Right renal cortex interstitium (tissue), 3 donors: Measurements from ENCODE around the gene DNM2. TPM values are rescaled to one million over a fixed set of nuclear protein-coding genes. Genes with fewer than 3 reads are reported as not detected.
A peak's percentile ranks its signal among the peaks of the same experiment; 100 is the strongest.
"Not testable (repeated sequence)": the region's sequence is repeated elsewhere in the genome, so short reads cannot be mapped to it uniquely, and the experiment has no call there.

Experiments
- DNase-seq, 3 donors: peaks; one replicate each; pipeline ENCODE4 v3.0.0-alpha.2; 2013; ENCODE audit warnings: low read depth in 3 of 3, low spot score in 2 of 3
- polyA plus RNA-seq, 3 donors: library from polyadenylated mRNA; unstranded; fragments of 120-200 nt; gene quantifications; one replicate each; pipeline ENCODE4 v1.2.1, GENCODE V29; 2013; ENCODE audit not compliant: insufficient read length in 3 of 3

Gene DNM2
- polyA plus RNA-seq, 3 donors = 119 to 129 (median 126) TPM

DNA sequence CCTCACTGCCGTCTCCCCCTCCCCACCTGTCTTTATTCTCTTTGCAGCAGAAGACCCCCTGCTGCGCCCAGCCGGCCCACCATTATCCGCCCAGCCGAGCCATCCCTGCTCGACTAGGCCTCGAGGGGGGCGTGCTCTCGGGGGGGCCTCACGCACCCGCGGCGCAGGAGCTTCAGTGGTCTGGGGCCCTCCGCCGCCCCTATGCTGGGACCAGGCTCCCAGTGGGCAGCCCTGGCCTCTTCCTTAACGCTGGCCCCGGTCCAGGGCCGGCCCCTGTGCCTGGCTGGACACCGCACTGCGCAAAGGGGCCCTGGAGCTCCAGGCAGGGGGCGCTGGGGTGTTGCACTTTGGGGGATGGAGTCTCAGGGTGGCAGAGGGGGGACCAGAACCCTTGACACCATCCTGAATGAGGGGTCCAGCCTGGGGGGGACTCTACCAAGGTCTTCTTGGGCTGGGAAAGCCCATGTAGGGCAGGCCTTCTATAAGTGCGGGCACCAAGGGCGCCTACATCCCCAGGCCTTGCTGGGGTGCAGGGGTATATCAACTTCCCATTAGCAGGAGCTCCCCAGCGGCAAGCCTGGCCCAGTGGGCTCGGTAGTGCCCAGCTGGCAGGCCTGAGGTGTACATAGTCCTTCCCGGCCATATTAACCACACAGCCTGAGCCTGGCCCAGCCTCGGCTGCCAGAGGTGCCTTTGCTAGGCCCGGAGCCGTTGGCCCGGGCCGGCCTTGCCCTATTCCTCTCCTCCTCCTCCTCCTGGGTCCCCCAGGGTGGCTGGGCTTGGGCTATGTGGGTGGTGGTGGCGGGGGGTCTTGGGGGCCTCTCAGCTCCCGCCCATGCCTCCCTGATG, 113.3 kb downstream of the DNM2 start:
- DNase-seq = no peak

GRCh38 chr19:10831987-10832938, 114.4 kb downstream of the DNM2 start:
- no peak for DNase-seq

GRCh38 chr19:10832939-10833296, 115.0 kb downstream of the DNM2 start:
- no peak for DNase-seq

DNA sequence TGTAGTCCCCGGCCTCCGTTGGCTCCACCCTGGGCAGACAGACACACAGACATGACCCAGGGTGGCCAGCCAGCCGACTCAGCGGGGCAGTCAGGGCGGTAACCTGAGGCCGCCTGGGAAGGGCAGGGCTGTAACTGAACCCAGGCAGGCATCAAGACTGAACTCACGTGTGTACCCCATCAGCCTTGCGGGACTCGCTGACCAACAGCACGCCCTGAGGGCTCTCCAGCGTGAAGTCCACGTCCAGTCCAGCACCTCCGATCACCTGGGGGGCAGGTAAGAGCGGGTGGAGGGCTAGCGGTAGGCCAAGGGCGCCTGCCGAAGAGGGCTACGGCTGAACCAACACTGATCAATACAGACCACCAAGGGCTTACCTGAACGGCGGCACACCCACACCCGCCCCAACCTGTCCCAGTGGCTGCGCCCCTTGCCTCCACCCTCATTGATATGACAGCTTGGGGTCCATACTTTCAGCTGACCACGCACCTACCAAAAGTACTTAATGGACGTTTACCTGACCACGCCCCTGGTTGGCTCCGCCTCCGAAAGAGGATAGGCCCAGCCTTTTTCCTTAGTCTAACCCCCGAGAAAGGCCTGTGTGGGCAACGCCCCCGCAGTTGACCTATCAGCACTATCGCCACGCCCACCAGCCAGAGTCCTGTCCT, 117.3 kb downstream of the DNM2 start:
- DNase-seq = no peak

- peak; percentile 93 to 98 (median 98) for DNase-seq
Measured at GRCh38 chr19:10835754-10836478, 118.0 kb downstream of the DNM2 start, which contains the start of gene TMED1. TMED1 (minus strand) TSS chr19:10836212; CDS start chr19:10836191, 21 bp downstream.

DNA sequence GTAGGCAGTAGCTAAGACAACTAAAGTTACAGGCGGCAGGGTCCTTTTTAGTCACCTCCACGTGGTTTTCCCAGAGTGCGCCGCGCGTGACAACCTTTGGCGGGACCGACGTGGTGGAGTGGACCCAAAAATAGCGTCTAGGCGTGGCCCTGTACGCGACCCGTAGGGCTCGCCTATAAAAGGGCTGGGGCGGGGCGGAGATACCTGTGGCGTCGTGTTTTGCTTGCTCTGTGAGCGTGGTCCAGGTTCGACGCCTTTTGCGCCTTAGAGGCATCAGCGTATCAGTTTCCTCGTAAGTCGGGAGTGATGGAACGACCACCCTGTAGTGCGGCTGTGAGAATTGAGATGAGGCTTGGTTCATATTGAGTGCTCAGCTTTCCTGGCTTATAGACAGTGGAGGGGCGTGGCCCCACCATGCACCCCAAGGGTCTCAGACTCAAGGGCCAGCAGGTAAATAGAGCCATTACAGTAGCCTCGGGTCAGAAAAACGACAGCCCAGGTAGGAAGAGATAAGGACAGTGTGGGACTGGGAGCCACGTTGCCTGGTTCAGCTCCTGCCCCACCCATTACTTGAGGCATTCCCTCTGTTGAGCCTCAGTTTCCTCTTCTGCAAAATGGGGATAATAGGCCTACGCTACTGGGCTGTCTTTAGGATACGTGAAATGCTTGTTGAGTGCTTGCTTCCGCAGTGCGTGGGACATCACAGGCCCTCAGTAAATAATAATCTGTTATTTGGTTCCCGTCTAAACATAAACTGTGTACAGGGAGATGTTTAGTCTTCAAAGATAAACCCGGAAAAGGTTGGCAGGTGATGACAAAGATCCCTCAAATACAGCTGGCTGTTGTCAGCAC, 118.8 kb downstream of the DNM2 start:
- DNase-seq = no peak

DNA sequence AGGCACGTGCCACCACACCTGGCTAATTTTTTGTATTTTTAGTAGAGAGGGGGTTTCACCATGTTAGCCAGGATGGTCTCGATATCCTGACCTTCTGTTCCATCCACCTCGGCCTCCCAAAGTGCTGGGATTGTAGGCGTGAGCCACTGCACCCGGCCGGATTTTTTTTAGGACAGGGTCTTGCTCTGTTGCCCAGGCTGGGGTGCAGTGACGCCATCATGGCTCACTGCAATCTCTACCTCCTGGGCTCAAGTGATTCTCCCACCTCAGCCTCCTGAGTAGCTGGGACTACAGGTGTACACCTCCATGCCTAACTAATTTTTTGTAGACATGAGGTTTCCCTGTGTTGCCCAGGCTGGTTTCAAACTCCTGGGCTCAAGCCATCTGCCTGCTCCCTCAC, 119.8 kb downstream of the DNM2 start:
- not testable (repeated sequence) for DNase-seq

DNA sequence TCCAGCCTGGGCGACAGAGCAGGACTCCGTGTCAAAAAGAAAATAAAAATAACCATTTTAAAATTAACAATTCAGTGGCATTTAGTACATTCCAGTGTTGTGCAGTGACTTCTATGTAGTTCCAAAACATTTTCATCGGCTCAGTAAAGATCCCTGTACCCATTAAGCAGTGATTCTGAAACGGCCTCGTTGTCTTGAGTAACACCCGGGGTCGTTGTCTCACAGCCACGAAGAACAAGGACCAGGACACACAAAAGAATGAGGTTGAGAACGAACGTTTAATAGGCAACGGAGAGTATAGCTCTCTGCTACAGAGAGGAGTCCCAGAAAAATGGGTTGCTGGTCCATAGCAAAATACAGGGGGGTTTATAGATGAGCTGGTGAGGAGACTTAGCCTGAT, 120.5 kb downstream of the DNM2 start:
- no peak for DNase-seq

- no peak for DNase-seq
Measured at GRCh38 chr19:10839114-10840050, 121.5 kb downstream of the DNM2 start.

DNA sequence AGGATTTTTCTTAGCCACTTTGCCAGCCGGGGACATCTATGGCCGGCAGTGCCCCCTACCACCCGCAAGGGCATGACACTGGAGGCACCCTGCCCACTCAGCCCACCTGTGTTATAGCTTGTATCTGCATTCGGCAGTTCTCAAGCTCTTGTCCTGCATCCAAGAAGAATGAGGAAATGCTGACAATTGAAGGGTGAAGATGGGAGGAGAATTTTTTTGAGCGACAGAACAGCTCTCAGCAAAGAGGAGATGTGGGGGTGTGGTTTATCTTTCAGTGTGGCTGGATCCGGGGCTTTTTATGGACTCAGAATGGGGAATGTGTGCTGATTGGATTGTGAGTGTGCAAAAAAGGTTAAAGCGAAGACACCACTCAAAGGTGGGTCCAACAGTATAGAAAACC, 124.9 kb downstream of the DNM2 start:
- no peak for DNase-seq

GRCh38 chr19:10846500-10847202, 128.8 kb downstream of the DNM2 start:
- no peak for DNase-seq

DNA sequence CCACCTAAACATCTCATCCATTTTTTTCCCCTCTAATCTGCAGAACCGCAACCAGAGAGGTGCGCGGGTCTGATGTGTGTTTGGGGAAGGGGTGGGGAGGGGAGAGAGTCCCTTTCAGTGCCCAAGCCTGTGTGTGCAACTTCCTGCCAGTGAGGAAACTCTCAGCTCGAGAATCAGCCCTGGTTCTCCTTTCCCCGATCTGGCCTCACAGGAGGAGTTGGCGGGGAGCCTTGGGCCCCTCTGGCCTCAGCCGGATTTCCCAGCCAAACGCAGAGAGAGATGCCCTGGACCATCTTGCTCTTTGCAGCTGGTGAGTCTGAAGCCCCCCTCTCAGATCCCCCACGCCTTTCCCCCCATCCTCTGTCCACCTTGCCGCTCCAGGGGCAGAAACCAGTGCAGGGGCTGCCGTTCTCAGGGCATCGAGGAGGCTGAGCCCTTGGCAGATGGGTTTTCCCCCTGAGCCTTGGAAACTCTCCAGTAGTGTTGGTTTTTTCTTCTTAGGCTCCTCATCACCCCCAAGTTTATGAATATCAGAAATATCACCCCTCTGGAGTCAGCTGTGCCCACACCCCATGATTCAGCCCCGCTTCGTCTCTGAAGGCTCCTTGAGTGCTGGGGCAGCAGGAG, 130.5 kb downstream of the DNM2 start, which contains the start of gene C19orf38:
Gene C19orf38, plus strand, starts transcription at position 186 of the 627 bp plus-strand sequence. Its CDS starts 94 bp downstream, at position 280.
- no peak for DNase-seq

- DNase-seq = no peak
Measured at GRCh38 chr19:10850631-10851030, 132.8 kb downstream of the DNM2 start.

DNA sequence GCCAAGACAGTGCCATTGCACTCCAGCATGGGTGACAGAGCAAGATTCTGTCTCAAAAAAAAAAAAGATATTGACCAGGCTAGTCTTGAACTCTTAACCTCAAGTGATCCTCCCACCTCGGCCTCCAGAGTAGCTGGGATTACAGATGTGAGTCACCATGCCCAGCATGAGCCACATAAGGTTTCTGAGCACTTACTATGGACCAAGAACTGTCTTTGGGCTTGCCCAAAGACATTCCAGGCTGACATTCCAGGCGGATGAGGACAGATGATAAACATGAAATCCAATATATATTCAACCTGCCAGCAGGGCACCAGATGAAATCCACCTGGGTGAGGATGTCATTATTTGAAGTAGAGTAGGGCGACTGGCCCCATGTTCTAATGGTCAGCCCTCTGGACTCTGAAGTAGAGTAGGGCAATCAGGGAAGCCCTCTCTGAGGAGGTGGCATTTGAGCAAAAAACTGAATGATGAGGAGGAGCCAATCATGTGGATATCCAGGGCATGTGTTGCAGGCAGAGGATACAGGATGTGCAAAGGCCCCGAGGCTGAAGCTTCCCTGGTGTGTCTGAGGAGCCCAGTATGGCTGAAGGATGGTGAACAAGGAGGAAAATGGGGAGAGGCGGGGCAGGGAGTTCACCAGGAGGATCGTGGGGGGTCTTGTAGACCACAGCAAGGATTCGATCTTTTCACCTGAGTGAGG, 134.4 kb downstream of the DNM2 start:
- DNase-seq = no peak

DNA sequence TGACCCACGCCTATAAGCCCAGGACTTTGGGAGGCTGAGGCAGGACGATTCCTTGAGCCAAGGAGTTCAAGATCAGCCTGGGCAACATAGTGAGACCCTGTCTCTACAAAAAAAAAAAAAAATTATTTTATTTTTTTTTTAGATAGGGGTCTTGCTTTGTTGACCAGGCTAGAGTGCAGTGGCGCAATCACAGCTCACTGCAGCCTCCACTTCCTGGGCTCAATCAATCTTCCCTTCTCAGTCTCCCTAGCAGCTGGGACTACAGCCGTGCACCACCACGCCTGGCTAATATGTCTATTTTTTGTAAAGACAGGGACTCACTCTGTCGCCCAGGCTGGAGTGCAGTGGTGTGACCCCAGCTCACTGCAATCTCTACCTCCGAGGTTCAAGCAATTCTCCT, 135.1 kb downstream of the DNM2 start:
- DNase-seq = no peak

DNA sequence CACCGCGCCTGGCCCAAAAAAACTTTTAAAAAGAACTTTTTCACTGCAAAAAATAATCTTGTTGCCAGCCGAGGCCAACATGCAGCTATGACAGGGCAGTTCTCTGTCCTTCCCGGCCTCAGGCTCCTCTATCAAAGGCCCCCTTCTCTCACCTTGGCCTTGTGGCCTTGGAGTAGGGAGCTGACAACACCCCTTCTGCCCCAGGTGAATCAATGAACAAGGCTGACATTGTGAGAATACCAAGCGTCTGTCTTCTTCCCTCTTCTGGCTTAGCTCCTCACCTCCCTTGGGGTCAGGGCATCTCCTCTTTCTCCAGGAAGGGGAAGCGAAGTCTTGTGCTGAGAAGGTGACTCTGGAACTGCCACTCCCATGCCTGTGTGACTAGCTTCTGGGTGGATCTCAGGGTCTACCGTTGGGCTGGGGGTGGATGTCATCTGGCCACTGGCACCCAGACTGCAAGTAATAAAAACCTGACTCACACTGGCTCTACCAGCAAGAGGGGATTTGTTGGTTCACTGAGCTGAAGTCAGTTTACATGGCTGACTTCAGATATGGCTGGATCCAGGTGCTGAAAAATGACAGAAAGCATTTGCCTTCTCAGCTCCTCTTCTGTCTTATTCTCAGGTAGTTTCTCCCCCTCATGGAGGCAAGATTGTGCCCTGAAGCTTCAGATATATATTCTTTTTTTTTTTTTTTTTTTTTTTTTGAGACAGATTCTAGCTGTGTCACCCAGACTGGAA, 136.6 kb downstream of the DNM2 start:
- DNase-seq = no peak
